HL-60 (cell line): ENCODE results near the gene MSL2.

ENCODE experiments used
- CTCF ChIP-seq: IDR thresholded peaks from one replicate; pipeline ENCODE4 v1.5.1; 2011; ENCODE audit warnings: low read length, control low read depth, inconsistent platforms; ENCODE audit not compliant: insufficient read depth
- GABPA ChIP-seq: IDR thresholded peaks from 2 replicates; pipeline ENCODE4 v1.6.1; 2012; ENCODE audit warnings: low read depth
- POLR2AphosphoS5 ChIP-seq: IDR thresholded peaks from 2 replicates; pipeline ENCODE4 v1.6.1; 2012; ENCODE audit warnings: low read depth
- REST ChIP-seq: IDR thresholded peaks from 2 replicates; pipeline ENCODE4 v1.6.1; 2012; ENCODE audit warnings: low read depth; ENCODE audit not compliant: insufficient replicate concordance
- SPI1 ChIP-seq: IDR thresholded peaks from 2 replicates; pipeline ENCODE4 v1.6.1; 2012; ENCODE audit warnings: low read depth, mild to moderate bottlenecking, borderline replicate concordance

GRCh38 chr3:136237103-136237502 lies 41.0 kb upstream of the MSL2 start:
- no peak for TF ChIP-seq CTCF
- TF ChIP-seq POLR2AphosphoS5 = no peak
- no peak for TF ChIP-seq REST
- no peak for TF ChIP-seq SPI1
- TF ChIP-seq GABPA = no peak
